ENCODE measurements around the gene ARFIP2. TPM values are rescaled to one million over a fixed set of nuclear protein-coding genes. Genes with fewer than 3 reads are reported as not detected.
A peak's percentile ranks its signal among the peaks of the same experiment; 100 is the strongest.
"Not testable (repeated sequence)": the region's sequence is repeated elsewhere in the genome, so short reads cannot be mapped to it uniquely, and the experiment has no call there.

Gene ARFIP2, protein sequence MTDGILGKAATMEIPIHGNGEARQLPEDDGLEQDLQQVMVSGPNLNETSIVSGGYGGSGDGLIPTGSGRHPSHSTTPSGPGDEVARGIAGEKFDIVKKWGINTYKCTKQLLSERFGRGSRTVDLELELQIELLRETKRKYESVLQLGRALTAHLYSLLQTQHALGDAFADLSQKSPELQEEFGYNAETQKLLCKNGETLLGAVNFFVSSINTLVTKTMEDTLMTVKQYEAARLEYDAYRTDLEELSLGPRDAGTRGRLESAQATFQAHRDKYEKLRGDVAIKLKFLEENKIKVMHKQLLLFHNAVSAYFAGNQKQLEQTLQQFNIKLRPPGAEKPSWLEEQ
- total RNA-seq: 10 to 100 TPM; 44.3 to 44.6 TPM

DNA sequence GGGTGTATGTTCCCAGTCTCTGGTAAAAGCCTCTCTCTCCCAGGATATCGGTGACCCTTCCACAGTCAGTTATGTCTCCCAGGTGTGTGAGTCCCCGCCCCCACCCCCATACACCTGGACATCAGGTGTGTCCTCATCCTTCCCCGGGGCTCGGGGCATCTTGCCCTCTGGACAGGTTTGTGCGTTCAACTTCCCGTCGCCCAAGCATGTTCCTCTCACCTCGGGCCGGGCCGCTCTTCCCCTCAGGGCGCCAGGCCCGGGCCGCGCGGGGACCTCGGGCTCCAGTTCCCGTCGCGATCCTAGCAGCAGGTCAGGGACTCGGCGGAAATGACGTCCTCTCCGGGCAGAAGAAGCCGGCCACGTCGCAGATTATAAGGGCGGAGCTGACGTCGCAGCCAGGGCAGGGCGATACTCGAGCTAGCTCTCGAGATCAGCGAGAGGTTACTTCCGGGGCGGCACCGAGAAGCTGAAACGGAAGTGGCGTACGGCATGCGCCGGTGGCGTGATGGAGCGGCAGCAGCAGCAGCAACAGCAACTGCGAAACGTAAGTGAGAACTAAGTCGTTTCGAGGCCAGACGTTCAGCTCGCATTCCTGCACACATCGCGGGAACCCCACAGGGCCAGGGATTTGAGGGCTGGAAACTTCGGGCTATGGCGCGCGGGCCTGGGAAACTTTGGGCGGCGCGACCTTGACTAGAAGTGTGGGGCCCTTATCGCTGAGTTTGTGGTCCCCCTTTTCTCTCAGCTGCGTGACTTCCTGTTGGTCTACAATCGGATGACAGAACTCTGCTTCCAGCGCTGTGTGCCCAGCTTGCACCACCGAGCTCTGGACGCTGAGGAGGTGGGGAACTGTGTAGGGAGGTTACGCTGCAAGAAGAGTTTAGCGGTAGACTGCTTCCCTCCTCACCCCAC, at the start of gene ARFIP2, which contains the start of gene TIMM10B:
ARFIP2 (minus strand) TSS at position 320 of the 912 bp plus-strand sequence. CDS start 910 bp downstream, outside the sequence.
TIMM10B (plus strand) TSS at position 490 of the 912 bp plus-strand sequence; CDS start at position 506, 16 bp downstream.
- Mint-ChIP-seq H3K36me3 (peaks cover 18% of the 10 kb centered on the region), H3K27me3 (no peaks in the 10 kb centered on the region)

DNA sequence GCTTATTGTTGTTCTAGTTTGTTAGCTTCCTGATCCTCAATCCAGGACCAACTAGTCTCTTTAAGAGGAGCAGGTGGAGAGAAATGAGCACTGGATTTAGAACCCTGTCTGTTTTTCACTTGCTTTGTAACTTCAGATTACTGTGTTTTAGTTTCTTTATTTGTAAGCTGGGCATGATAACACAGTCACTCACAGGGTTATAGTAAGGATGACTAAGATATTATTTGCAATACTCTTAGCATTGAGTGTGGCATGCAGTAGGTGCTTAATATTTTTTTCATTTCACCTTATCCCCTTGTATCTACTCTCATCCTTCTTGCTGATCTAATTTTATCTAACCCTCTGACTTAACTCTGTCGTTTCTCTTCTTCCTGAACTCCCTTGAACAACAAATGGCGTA, 49.7 kb upstream of the ARFIP2 start:
- Mint-ChIP-seq H3K36me3 (peaks cover 11% of the 10 kb centered on the region), H3K4me1 (peaks cover 19% of the 10 kb centered on the region), H3K27ac (no peak overlapping the region), H3K27me3 (no peaks in the 10 kb centered on the region), H3K9me3 (no peaks in the 10 kb centered on the region), H3K4me3 (no peak overlapping the region)
- POLR2A ChIA-PET: interaction anchor here (0.6 to 1.2 kb wide), 4 partner anchors 49 to 152 kb away, joined by 3 to 4 read pairs (median 3); partner anchors contain the start of genes ARFIP2, MRPL17 and TIMM10B
- no peak for DNase-seq
- ATAC-seq (ENCODE audit: low read depth): no peak

More for the DNA sequence above, at the start of gene ARFIP2, which contains the start of gene TIMM10B:
- DNase-seq (peak; percentile 93), ATAC-seq (ENCODE audit: low read depth) (peak; percentile 97)
- Mint-ChIP-seq H3K4me3 (peak within 1 kb of the TSS; percentile 93), H3K27ac (peak within 1 kb of the TSS; percentile 94), H3K9me3 (no peaks in the 10 kb centered on the region), H3K4me1 (peaks cover 30% of the 10 kb centered on the region)
- POLR2A ChIA-PET: interaction anchor here (0.7 to 2.4 kb wide), 25 partner anchors 8 to 265 kb away, joined by 3 to 26 read pairs (median 5); partner anchors contain the start of genes APBB1, ILK, MRPL17 and RRP8

DNA sequence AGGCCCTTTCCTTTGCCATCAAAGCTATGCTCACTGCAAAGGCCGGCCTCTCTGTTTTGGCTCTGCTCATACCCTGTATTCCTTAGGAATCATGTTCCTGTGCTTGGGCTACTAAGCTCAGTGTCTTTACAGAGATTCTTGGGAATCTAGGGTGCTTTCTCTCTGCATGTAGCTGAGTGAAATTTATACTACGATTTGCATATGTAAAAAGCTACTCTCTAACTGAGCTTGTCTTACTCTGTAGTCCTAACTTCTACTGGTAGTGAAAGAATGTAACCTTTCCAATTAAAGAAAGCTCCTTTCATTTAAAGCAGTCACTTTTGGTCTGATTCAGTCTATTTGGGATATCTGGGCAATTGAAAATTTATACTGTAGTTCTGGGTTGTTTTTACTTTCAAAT, 48.1 kb upstream of the ARFIP2 start:
- no peak for DNase-seq
- H3K9me3 Mint-ChIP-seq: no peaks in the 10 kb centered on the region
- no peaks in the 10 kb centered on the region for H3K27me3 Mint-ChIP-seq
- no peak overlapping the region for H3K27ac Mint-ChIP-seq
- no peak for ATAC-seq (ENCODE audit: low read depth)
- peaks cover 21% of the 10 kb centered on the region for H3K36me3 Mint-ChIP-seq
- peaks cover 31% of the 10 kb centered on the region for H3K4me1 Mint-ChIP-seq
- POLR2A ChIA-PET: no interaction called here
- H3K4me3 Mint-ChIP-seq: no peak overlapping the region

DNA sequence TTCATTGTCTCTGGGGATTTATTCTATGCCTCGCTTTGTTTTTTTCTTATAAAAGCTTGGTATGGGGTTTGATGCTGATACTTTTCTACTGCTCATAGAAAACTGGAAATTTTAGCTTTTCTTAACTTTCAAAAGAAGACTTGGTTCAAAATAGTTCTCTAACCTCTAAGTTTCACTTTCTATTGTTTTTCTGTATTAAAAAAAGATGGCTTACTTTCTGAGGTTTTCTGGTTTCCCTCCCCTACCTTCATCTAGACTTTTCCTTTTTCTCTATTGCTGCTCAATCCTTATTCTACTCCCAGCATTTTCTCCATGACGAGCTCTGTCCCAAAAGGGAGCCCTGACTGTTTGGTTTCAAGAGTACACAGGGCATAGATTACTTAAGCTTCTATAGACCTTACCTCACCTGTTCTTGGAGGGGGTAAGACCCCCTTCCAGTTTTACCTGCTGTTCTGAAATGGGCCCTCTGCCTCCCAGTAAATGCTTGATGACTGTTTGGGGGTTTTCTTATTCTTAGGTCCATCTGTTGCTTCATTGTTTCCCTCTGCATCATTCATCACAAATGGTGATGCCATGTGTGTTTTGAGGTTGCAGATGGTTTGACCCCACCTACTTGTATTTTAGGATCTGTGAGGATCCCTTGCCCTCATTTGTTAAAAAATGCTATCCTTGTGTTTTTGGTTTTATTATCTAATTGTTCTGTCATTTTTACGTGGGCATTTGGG, 45.4 kb upstream of the ARFIP2 start:
- POLR2A ChIA-PET: interaction anchor here (0.9 to 2.0 kb wide), 3 partner anchors 21 to 80 kb away, joined by 3 to 5 read pairs (median 4); partner anchors contain the start of genes ARFIP2 and TIMM10B
- Mint-ChIP-seq H3K27me3 (no peaks in the 10 kb centered on the region), H3K36me3 (peaks cover 29% of the 10 kb centered on the region), H3K4me1 (peaks cover 34% of the 10 kb centered on the region), H3K27ac (peak overlapping the region; percentile 95), H3K9me3 (peaks cover 2% of the 10 kb centered on the region), H3K4me3 (peak overlapping the region; percentile 86)
- ATAC-seq (ENCODE audit: low read depth): peak; percentile 29
- DNase-seq: no peak

DNA sequence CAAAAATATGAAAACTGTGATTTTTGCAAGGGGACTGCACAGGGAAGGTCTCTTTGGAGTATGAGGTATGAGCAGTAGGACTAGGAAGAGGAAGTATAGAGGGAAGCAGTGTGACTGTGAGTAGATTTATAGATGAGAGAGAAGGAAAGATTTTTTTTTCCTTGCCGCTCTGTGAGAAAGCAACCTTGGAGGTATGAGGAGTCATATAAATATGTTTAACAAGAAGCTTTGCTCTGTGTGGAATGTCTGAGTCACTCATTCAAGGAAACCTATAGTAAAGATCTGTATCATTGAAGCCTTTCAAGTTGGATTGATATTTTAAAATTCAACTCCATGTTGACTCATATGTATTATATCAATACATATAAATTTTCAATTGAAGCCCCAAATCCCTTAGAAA, 42.1 kb upstream of the ARFIP2 start:
- Mint-ChIP-seq H3K9me3 (peaks cover 2% of the 10 kb centered on the region), H3K4me3 (no peak overlapping the region), H3K27me3 (no peaks in the 10 kb centered on the region), H3K4me1 (peaks cover 34% of the 10 kb centered on the region), H3K36me3 (peaks cover 34% of the 10 kb centered on the region), H3K27ac (no peak overlapping the region)
- ATAC-seq (ENCODE audit: low read depth) (no peak), DNase-seq (no peak)
- POLR2A ChIA-PET: no interaction called here

DNA sequence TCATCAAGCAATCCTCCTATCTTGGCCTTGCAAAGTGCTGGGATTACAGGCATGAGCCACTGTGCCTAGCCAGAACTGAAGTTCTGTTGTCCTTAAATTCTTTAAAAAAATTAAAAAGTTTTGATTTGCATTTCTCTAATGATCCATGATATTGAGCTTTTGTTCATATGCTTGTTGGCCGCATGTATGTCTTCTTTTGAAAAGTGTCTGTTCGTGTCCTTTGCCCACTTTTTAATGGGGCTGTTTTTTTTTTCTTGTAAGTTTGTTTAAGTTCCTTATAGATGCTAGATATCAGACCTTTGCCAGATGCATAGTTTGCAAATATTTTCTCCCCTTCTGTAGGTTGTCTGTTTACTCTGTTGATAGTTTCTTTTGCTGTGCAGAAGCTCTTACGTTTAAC, 40.8 kb upstream of the ARFIP2 start:
- H3K9me3 Mint-ChIP-seq; ATAC-seq (ENCODE audit: low read depth); H3K27me3 Mint-ChIP-seq; H3K27ac Mint-ChIP-seq; H3K4me3 Mint-ChIP-seq; DNase-seq; POLR2A ChIA-PET: not testable (repeated sequence)
- Mint-ChIP-seq H3K4me1 (peaks cover 26% of the 10 kb centered on the region), H3K36me3 (peaks cover 32% of the 10 kb centered on the region)

DNA sequence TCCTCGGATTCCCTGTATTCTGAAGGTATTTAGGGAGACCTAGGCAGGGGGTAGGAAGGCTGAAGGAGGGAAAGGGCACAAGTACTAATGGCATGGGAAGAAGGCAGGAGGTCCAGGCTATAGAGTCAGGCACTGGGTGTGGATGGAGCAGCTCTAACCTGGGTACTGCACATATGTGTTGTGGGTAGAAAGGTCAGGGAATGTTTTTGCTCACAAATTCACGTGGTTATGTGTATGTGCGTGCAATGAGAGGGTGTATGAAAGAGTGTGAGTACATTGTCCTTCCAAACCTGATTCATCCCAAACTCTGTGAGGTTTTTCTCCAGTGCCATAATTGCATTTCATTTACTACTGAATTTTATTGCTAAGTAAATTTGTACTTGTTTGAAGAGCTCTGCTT, 39.1 kb upstream of the ARFIP2 start:
- no peak for ATAC-seq (ENCODE audit: low read depth)
- no peak for DNase-seq
- peaks cover 2% of the 10 kb centered on the region for H3K9me3 Mint-ChIP-seq
- no peak overlapping the region for H3K4me3 Mint-ChIP-seq
- POLR2A ChIA-PET: no interaction called here
- H3K27ac Mint-ChIP-seq: no peak overlapping the region
- no peaks in the 10 kb centered on the region for H3K27me3 Mint-ChIP-seq
- H3K4me1 Mint-ChIP-seq: peaks cover 14% of the 10 kb centered on the region
- peaks cover 26% of the 10 kb centered on the region for H3K36me3 Mint-ChIP-seq

DNA sequence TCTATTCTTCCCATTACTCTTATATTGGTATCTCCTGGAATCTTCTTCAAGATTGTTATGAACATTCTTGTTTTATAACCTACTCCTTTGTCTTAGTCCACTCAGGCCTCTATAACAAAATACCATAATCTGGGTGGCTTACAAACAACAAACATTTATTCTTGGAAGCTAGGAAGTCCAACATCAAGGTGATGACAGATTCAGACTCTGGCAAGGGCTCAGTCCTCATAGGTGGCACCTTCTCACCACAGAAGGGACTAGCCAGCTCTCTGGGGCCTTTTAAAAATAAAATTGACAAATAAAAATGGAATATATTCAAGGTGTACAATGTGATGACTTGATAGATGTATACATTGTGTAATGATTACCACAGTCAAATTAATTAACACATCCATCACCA, 35.7 kb upstream of the ARFIP2 start:
- ATAC-seq (ENCODE audit: low read depth): no peak
- DNase-seq: no peak
- peaks cover 25% of the 10 kb centered on the region for H3K36me3 Mint-ChIP-seq
- H3K27ac Mint-ChIP-seq: no peak overlapping the region
- H3K9me3 Mint-ChIP-seq: peaks cover 1% of the 10 kb centered on the region
- POLR2A ChIA-PET: no interaction called here
- no peaks in the 10 kb centered on the region for H3K4me1 Mint-ChIP-seq
- no peak overlapping the region for H3K4me3 Mint-ChIP-seq
- H3K27me3 Mint-ChIP-seq: no peaks in the 10 kb centered on the region

DNA sequence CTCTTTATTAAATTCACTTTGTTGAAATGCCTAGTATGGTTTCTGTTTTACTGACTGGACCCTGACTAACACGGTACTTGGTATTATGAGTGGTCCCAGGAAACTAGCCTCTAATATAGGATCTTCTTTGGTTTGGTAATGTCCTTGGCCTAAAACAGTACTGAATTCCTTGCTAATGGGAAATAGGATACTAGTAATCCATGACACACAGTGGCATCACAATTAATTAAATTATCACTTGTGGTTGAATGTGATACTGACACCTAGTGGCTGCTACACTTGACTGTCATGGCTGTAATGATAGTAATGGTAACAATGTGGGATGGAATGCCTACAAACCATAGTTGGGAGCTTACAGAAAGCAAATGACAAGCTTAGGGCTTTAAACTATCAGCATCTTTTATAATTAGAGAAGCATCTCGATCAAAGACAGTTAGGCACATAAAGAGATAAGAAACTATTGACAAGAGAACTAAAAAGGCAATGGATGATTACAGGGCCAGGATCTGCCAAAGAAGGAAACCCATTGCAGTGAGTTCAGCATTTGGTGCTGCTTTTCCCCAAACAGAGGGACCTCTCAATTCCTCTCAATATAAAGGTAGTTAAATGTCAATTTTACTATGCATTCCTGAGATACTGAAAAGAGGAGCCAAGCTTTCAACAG, 24.6 kb upstream of the ARFIP2 start:
- POLR2A ChIA-PET: interaction anchor here (1.0 to 1.4 kb wide), 2 partner anchors 21 to 126 kb away, joined by 3 to 5 read pairs; no protein-coding TSS in a partner anchor
- ATAC-seq (ENCODE audit: low read depth) (peak; percentile 45), DNase-seq (no peak)
- Mint-ChIP-seq H3K36me3 (peaks cover 15% of the 10 kb centered on the region), H3K9me3 (no peaks in the 10 kb centered on the region), H3K27me3 (no peaks in the 10 kb centered on the region), H3K27ac (no peak overlapping the region), H3K4me3 (no peak overlapping the region), H3K4me1 (peaks cover 9% of the 10 kb centered on the region)

DNA sequence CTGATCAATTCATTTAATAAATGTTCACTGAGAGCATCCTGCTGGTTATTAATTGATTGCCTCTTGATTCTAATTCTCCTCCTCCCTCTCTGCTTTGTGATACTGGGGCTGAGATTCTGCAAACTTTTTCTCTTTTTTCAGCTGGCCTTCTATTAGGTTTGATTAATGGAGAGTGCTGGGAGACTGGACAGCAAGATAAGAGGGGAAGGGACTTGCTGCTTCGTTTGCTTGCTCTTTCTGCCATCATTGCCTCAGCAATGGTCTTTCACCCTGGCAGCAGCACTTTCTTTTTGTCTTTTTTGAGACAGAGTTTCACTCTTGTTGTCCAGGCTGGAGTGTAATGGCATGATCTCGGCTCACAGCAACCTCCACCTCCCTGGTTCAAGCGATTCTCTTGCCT, 23.0 kb upstream of the ARFIP2 start:
- Mint-ChIP-seq H3K27me3 (no peaks in the 10 kb centered on the region), H3K27ac (no peak overlapping the region), H3K36me3 (peaks cover 12% of the 10 kb centered on the region), H3K9me3 (no peaks in the 10 kb centered on the region), H3K4me3 (no peak overlapping the region), H3K4me1 (peaks cover 10% of the 10 kb centered on the region)
- ATAC-seq (ENCODE audit: low read depth) (no peak), DNase-seq (no peak)
- POLR2A ChIA-PET: no interaction called here

DNA sequence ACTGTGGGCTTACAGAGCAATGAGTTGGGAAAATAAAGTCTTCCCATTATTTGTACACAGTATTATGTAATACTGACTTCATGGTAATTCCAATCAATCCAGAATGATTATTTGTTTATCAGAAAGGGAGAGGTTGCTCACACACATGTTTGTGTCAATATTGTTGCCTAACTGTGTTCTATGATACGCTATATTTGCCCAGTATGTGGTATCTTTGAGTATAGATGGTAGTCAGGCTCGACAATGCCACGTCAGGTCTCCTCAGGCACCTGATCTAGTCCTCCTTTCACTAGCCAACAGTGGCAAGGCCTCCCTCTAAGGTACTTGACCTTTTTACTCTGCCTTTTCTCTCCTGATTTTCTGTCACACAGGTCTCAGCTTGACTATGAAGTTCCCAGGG, 21.3 kb upstream of the ARFIP2 start:
- POLR2A ChIA-PET: interaction anchor here (0.6 kb wide), 1 partner anchor 48 kb away, joined by 4 read pairs; no protein-coding TSS in a partner anchor
- Mint-ChIP-seq H3K36me3 (peaks cover 12% of the 10 kb centered on the region), H3K27me3 (no peaks in the 10 kb centered on the region), H3K27ac (no peak overlapping the region), H3K4me1 (peaks cover 10% of the 10 kb centered on the region), H3K4me3 (no peak overlapping the region), H3K9me3 (no peaks in the 10 kb centered on the region)
- ATAC-seq (ENCODE audit: low read depth) (no peak), DNase-seq (no peak)

DNA sequence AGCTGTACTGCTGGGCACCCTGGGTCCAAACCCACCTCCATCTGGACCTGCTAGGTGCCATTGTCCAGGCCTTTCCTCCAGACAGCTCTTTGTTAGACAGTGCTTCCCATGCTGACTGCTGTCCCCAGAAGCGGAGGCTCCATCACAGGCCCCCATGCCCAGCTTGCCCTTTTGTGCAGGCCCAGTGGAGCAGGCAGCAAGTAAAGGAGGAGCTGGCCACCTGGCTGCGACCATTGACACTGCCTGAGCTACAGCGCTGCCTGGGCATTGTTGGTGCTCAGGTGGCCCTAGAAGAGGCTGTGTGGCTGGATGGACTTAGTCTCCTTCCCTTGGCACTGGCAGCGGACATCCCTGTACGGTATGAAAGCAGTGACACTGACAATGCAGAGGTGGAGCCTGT, 17.4 kb upstream of the ARFIP2 start:
- Mint-ChIP-seq H3K27ac (no peak overlapping the region), H3K4me1 (peaks cover 9% of the 10 kb centered on the region), H3K4me3 (no peak overlapping the region), H3K36me3 (peaks cover 10% of the 10 kb centered on the region), H3K27me3 (no peaks in the 10 kb centered on the region), H3K9me3 (no peaks in the 10 kb centered on the region)
- no peak for ATAC-seq (ENCODE audit: low read depth)
- DNase-seq: no peak
- POLR2A ChIA-PET: interaction anchor here (1.0 to 1.6 kb wide), 2 partner anchors 8 to 17 kb away, joined by 3 to 4 read pairs; partner anchors contain the start of genes ARFIP2 and TIMM10B
